ENCODE results near the gene KRTAP5-5. TPM values are rescaled to one million over a fixed set of nuclear protein-coding genes. Genes with fewer than 3 reads are reported as not detected.
A peak's percentile ranks its signal among the peaks of the same experiment; 100 is the strongest.
"Not testable (repeated sequence)": the region's sequence is repeated elsewhere in the genome, so short reads cannot be mapped to it uniquely, and the experiment has no call there.

The KRTAP5-5 gene
- total and polyA plus RNA-seq, 8 donors, result not detected

DNA sequence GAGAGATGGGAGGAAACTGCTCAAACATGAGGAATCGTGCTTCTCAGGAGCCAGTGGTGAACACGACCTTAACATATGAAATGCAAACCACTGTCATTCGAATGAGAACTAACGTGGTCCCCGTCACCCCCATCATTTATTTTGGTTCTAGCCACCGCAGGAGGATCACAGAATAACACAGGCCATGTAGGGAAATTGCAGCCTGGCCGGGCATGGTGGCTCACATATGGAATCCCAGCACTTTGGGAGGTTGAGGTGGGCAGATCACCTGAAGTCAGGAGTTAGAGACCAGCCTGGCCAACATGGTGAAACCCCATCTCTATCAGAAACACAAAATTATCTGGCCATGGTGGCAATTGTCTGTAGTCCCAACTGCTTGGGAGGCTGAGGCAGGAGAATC, 27.1 kb downstream of the KRTAP5-5 start:
- Histone ChIP-seq H3K36me3 (no peaks in the 10 kb centered on the region), H3K27me3 (peaks cover 0 to 57% of the 10 kb centered on the region in 2 donors), H3K4me1 (peaks cover 0 to 5% of the 10 kb centered on the region in 2 donors), H3K9me3 (no peaks in the 10 kb centered on the region), H3K4me3 (no peak overlapping the region), H3K27ac (no peak overlapping the region)
- DNase-seq, result peak in 2 of 4 donors; percentile 5 to 16
- ATAC-seq, result no peak
- intact Hi-C loops (cut with DNase I), result loop anchor here in 1 of 2 donors (10.0 kb wide), 1 partner anchor 178 kb away; the partner anchor contains the start of genes SYT8 and TNNI2
- no peak for TF ChIP-seq CTCF (IDR thresholded peaks at IDR 0.05)

GRCh38 chr11:1659506-1659905, 29.9 kb downstream of the KRTAP5-5 start:
- ATAC-seq (no peak), DNase-seq (no peak)
- Histone ChIP-seq H3K9me3 (no peaks in the 10 kb centered on the region), H3K27me3 (peaks cover 0 to 35% of the 10 kb centered on the region in 2 donors), H3K4me1 (no peaks in the 10 kb centered on the region), H3K27ac (no peak overlapping the region), H3K4me3 (no peak overlapping the region), H3K36me3 (no peaks in the 10 kb centered on the region)
- intact Hi-C loops (cut with DNase I), result loop anchor here in 1 of 2 donors (10.0 kb wide), 1 partner anchor 175 kb away; the partner anchor contains the start of genes SYT8 and TNNI2
- TF ChIP-seq CTCF (IDR thresholded peaks at IDR 0.05), result no peak

DNA sequence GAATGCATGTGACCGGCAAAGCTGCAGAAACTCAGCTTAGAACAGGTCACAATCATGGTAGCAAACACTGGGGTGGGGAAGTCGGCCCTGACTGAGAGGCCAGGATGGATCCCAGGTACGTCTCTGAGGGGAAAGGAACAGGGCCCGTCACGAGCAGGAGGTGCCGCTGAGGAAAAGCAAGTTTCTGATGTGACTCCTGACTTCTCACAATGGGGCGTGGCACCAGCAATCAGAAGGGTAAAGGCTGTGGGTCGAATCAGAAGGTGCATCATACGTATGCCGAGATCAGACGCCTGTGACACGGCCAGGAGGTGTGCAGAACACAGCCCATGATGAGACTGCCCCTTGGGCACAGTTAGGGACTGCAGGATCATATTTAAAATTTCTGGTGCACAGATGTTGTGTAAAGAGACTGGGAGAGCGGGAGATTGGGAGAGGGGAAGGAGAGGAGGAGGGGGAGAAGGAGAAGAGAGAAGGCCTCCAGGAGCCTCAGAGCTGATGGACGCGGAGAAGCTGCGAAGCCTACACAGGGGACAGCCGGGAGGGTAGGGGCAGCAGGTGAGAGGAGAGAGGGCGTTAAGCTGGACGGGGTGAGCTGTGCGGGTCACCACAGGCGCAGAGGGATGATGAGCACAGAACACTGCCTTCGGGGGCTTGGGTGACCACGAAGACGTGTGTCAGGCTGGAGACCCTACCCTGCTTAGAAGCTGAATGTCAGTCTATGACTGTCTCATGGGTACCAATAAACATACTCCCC, 30.7 kb downstream of the KRTAP5-5 start:
- no peaks in the 10 kb centered on the region for H3K36me3 ChIP-seq
- no peaks in the 10 kb centered on the region for H3K9me3 ChIP-seq
- TF ChIP-seq CTCF (IDR thresholded peaks at IDR 0.05), result no peak
- no peak overlapping the region for H3K27ac ChIP-seq
- H3K4me3 ChIP-seq, result no peak overlapping the region
- ATAC-seq (no peak), DNase-seq (no peak)
- peaks cover 0 to 27% of the 10 kb centered on the region in 2 donors for H3K27me3 ChIP-seq
- H3K4me1 ChIP-seq, result no peaks in the 10 kb centered on the region
- intact Hi-C loops (cut with DNase I), result no loop called here

DNA sequence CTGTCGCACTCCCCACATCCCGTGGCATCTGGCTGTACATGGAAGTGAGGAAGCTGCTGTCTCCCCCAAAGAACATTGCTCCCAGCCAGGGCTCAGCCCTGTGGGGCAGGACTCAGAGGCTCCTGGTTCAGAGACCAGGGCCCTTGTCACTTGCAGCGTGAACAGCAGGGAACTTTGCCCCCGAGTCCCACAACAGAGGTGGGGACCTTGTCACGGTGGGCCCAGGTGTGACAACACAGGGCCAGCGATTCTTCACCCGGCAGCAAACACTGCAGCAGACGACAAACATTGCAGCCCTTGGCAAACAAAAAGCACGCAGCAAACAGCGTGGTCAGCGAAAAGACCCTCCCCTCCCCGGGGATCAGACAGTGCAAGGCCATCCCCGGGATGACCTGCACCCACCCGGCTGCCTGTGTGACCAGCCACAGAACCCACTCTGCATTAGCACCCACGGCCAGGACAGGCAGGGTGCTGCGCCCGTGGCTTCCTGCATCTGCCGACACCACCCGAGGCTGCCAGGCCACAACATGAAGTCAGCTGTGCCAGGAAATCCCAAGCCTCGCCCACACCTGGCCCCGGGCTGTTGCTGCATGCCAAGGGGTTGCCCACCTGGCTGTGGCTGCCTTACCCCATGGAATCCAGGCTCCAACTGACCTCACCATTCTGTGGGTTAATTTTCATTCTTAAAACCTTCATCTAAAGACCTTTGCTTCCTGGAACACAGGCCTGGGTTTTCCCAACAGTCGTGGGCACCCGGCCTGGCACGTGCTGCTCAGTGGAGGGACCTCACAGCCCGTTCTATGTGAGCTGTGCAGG, 32.1 kb downstream of the KRTAP5-5 start:
- H3K27me3 ChIP-seq, result peaks cover 0 to 14% of the 10 kb centered on the region in 2 donors
- ATAC-seq; H3K27ac ChIP-seq; DNase-seq; intact Hi-C loops (cut with DNase I); H3K4me1 ChIP-seq; H3K36me3 ChIP-seq; H3K4me3 ChIP-seq; H3K9me3 ChIP-seq: not testable (repeated sequence)

DNA sequence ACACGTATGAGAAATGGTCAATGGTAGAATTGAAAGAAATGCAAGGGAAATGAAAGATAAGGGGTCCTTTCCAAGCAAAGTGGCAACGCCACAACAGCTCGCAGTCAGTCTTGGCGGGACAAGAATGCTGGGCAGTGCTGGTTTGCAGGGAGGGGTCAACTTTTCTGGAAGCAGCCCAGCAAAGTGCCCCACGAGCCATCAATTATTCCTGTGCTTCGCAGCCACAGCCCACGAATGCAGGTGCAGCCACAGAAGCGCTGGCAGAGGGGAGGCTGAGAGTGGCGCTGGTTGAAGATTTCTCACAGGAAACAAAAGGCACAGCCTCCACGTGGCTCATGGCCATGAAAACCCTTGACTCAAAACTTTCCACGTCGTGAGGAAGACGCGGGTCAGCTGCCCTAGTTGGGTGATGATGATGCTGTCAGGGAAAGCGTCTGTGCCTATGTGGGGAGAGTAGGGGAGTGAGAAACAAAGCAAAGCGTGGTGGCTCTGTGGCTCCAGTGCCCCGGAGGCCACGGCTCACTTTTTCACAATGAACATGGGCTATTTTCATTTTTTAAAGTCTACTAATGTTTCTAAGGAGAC, 33.2 kb downstream of the KRTAP5-5 start:
- H3K4me1 ChIP-seq; intact Hi-C loops (cut with DNase I); H3K4me3 ChIP-seq; H3K9me3 ChIP-seq; DNase-seq; H3K27ac ChIP-seq; H3K36me3 ChIP-seq; ATAC-seq: not testable (repeated sequence)
- H3K27me3 ChIP-seq, result peaks cover 0 to 21% of the 10 kb centered on the region in 2 donors

- H3K27ac ChIP-seq, result no peak overlapping the region
- no peaks in the 10 kb centered on the region for H3K36me3 ChIP-seq
- peaks cover 3 to 32% of the 10 kb centered on the region in 2 donors for H3K27me3 ChIP-seq
- no peak for TF ChIP-seq CTCF (IDR thresholded peaks at IDR 0.05)
- DNase-seq (no peak), ATAC-seq (no peak)
- intact Hi-C loops (cut with DNase I), result no loop called here
- no peaks in the 10 kb centered on the region for H3K9me3 ChIP-seq
- no peaks in the 10 kb centered on the region for H3K4me1 ChIP-seq
- H3K4me3 ChIP-seq, result no peak overlapping the region
These were observed 35.7 kb downstream of the KRTAP5-5 start for GRCh38 chr11:1665313-1665712.

All from left lung (tissue), 10 donors.